ENCODE data around the gene EIF4G2. TPM values are rescaled to one million over a fixed set of nuclear protein-coding genes. Genes with fewer than 3 reads are reported as not detected.

The EIF4G2 gene
- total and polyA plus RNA-seq, 10 of the 15 experiments (the other 5 are each of a cell fraction or from before 2014, with no cell fraction given), result 210 to 1,104 (median 713) TPM

- no peak for TF ChIP-seq NFXL1 (IDR thresholded peaks at IDR 0.05; ENCODE audit: borderline replicate concordance)
- no peak for TF ChIP-seq MEF2A (IDR thresholded peaks at IDR 0.05; ENCODE audit: insufficient read depth, low read depth, low read length)
Observed at GRCh38 chr11:10845589-10845988, 36.9 kb upstream of the EIF4G2 start (continued).

GRCh38 chr11:10844796-10845195 is 36.1 kb upstream of the EIF4G2 start:
- BruUV-seq (replicated peaks), result no TSS peak
- ChIA-PET POLR2A (no interaction called here), SMC1A (ENCODE audit: uncharacterized antibody, unreplicated experiment) (no interaction called here), CTCF (interaction anchor here (0.8 kb wide), 1 partner anchor 26 kb away, joined by 3 read pairs; no protein-coding TSS in a partner anchor), RAD21 (ENCODE audit: unreplicated experiment) (no interaction called here)
- Histone ChIP-seq H3K4me1 (ENCODE audit: control insufficient read depth, insufficient read depth, low read length) (no peaks in the 10 kb centered on the region), H3K9me3 (replicated peaks; ENCODE audit: control insufficient read depth, insufficient read depth, low read length) (no peaks in the 10 kb centered on the region), H3K4me3 (no peak overlapping the region), H3K4me2 (ENCODE audit: control insufficient read depth, insufficient read depth) (no peak overlapping the region), H3K9ac (ENCODE audit: control insufficient read depth, insufficient read depth, low read length) (no peak overlapping the region), H3K27ac (ENCODE audit: control insufficient read depth, insufficient read depth) (no peak overlapping the region), H3K27me3 (replicated peaks in 1 of 2; ENCODE audit: control insufficient read depth in 2 of 2, insufficient read depth in 2 of 2, low read length in 1 of 2) (no peaks in the 10 kb centered on the region), H3K36me3 (ENCODE audit: control insufficient read depth in 2 of 2, insufficient read depth in 2 of 2, low read length in 1 of 2) (no peaks in the 10 kb centered on the region; a peak in 1 of 4 replicates), H2AFZ (ENCODE audit: control insufficient read depth, low read depth, low read length) (no peak overlapping the region), H3K79me2 (ENCODE audit: control insufficient read depth, insufficient read depth, low read length) (no peaks in the 10 kb centered on the region), H4K20me1 (ENCODE audit: control insufficient read depth, insufficient read depth) (no peaks in the 10 kb centered on the region)
- no peak for DNase-seq (ENCODE audit: low read depth, low spot score)
- TF ChIP-seq E2F8 (IDR thresholded peaks at IDR 0.05; ENCODE audit: low read depth, partially characterized antibody) (no peak), CREB1 (IDR thresholded peaks at IDR 0.05; ENCODE audit: low read depth) (no peak)
- no peak for ATAC-seq
- intact Hi-C loops (cut with micrococcal nuclease; ENCODE audit: unreplicated experiment) (no loop called here), in situ Hi-C loops (cut with MboI) (no loop called here)
- no peak for FAIRE-seq

- Histone ChIP-seq H3K27ac (ENCODE audit: control insufficient read depth, insufficient read depth) (no peak overlapping the region), H3K4me1 (ENCODE audit: control insufficient read depth, insufficient read depth, low read length) (no peaks in the 10 kb centered on the region), H4K20me1 (ENCODE audit: control insufficient read depth, insufficient read depth) (no peaks in the 10 kb centered on the region), H3K36me3 (ENCODE audit: control insufficient read depth in 2 of 2, insufficient read depth in 2 of 2, low read length in 1 of 2) (no peaks in the 10 kb centered on the region; a peak in 1 of 4 replicates), H2AFZ (ENCODE audit: control insufficient read depth, low read depth, low read length) (no peak overlapping the region), H3K9me3 (replicated peaks; ENCODE audit: control insufficient read depth, insufficient read depth, low read length) (no peaks in the 10 kb centered on the region), H3K79me2 (ENCODE audit: control insufficient read depth, insufficient read depth, low read length) (no peaks in the 10 kb centered on the region), H3K9ac (ENCODE audit: control insufficient read depth, insufficient read depth, low read length) (no peak overlapping the region), H3K4me3 (no peak overlapping the region), H3K4me2 (ENCODE audit: control insufficient read depth, insufficient read depth) (no peak overlapping the region), H3K27me3 (replicated peaks in 1 of 2; ENCODE audit: control insufficient read depth in 2 of 2, insufficient read depth in 2 of 2, low read length in 1 of 2) (no peaks in the 10 kb centered on the region)
- ChIA-PET SMC1A (ENCODE audit: uncharacterized antibody, unreplicated experiment) (no interaction called here), RAD21 (ENCODE audit: unreplicated experiment) (no interaction called here), CTCF (no interaction called here), POLR2A (no interaction called here)
- BruUV-seq (replicated peaks), result no TSS peak
- FAIRE-seq, result no peak
- TF ChIP-seq CREM (IDR thresholded peaks at IDR 0.05; ENCODE audit: low read depth) (no peak), SKIL (IDR thresholded peaks at IDR 0.05; ENCODE audit: low read depth, poor library complexity, severe bottlenecking) (no peak), DPF2 (IDR thresholded peaks at IDR 0.05) (no peak), GATAD2B (conservative IDR thresholded peaks at IDR 0.05; ENCODE audit: low read depth) (no peak), USF2 (IDR thresholded peaks at IDR 0.05; ENCODE audit: borderline replicate concordance, low read depth, low read length) (no peak), MYB (IDR thresholded peaks at IDR 0.05; ENCODE audit: borderline replicate concordance, low read depth, low read length) (no peak), IKZF2 (IDR thresholded peaks at IDR 0.05) (no peak), NRF1 (conservative IDR thresholded peaks at IDR 0.05; ENCODE audit: low read depth, low read length) (no peak)
- intact Hi-C loops (cut with micrococcal nuclease; ENCODE audit: unreplicated experiment), result no loop called here
- in situ Hi-C loops (cut with MboI), result no loop called here
- ATAC-seq, result no peak
- DNase-seq (ENCODE audit: low read depth, low spot score), result no peak
Observed at GRCh38 chr11:10844356-10844755, 35.6 kb upstream of the EIF4G2 start.

Measured in GM12878 (cell line).